AG04450 (cell line): ENCODE results near the gene MED7. TPM values are rescaled to one million over a fixed set of nuclear protein-coding genes. Genes with fewer than 3 reads are reported as not detected.

ENCODE experiments used
- CTCF ChIA-PET: fragments of 300-600, 350-600 bp; formaldehyde crosslinking; extraction: SDS; loops from one replicate; lab custom pipeline; 2022; ENCODE audit warnings: antibody characterized with exemption, inconsistent platforms; lab: Charles Lee
- POLR2A ChIA-PET: fragments of 350-600 bp; formaldehyde crosslinking; extraction: SDS; loops from one replicate; lab custom pipeline; 2021; ENCODE audit warnings: antibody characterized with exemption, inconsistent platforms; lab: Yijun Ruan, JAX
- DNase-seq: peaks from one replicate; pipeline ENCODE4 v3.0.0-alpha.2; 2011; ENCODE audit warnings: low read depth, low spot score
- H3K27ac ChIP-seq: one replicate; pipeline ENCODE4 v1.5.1; 2012; ENCODE audit warnings: low read depth, low read length, control low read depth
- H3K27me3 ChIP-seq: one replicate; pipeline ENCODE4 v1.6.0; 2012; ENCODE audit warnings: low read length; ENCODE audit not compliant: control insufficient read depth, insufficient read depth
- H3K4me3 ChIP-seq: 2 replicates; pipeline ENCODE4 v1.5.1; 2011; ENCODE audit warnings: mild to moderate bottlenecking, low read depth, low read length, control low read depth
- H3K9me3 ChIP-seq: 2 replicates; pipeline ENCODE4 v1.5.1; 2012; ENCODE audit warnings: low read length; ENCODE audit not compliant: control insufficient read depth, insufficient read depth
- CTCF ChIP-seq: IDR thresholded peaks from 2 replicates; pipeline ENCODE4 v1.5.1; 2011; ENCODE audit warnings: low read depth, low read length, control low read depth, inconsistent platforms
- polyA plus RNA-seq: library from polyadenylated mRNA; depleted of rRNA; stranded (reverse); fragments of >200 nt; gene quantifications from 2 replicates; pipeline ENCODE4 v1.2.3, GENCODE V29; 2011

The MED7 gene
- polyA plus RNA-seq, 1 experiment, result 16.4 TPM

- no peak for DNase-seq
- no peak overlapping the region for H3K27ac ChIP-seq
- TF ChIP-seq CTCF, result no peak
- H3K27me3 ChIP-seq, result peaks cover 2% of the 10 kb centered on the region
- no peak overlapping the region for H3K4me3 ChIP-seq
- no peaks in the 10 kb centered on the region for H3K9me3 ChIP-seq
- POLR2A ChIA-PET, result no interaction called here
- CTCF ChIA-PET, result interaction anchor here (1.4 to 2.2 kb wide), 2 partner anchors 14 to 580 kb away, joined by 3 to 7 read pairs; partner anchors contain the start of gene LSM11
Measured at GRCh38 chr5:157162919-157163510, 20.4 kb upstream of the MED7 start.

- ChIA-PET CTCF (interaction anchor here (1.4 to 2.2 kb wide), 2 partner anchors 13 to 582 kb away, joined by 3 to 7 read pairs; partner anchors contain the start of gene LSM11), POLR2A (no interaction called here)
- H3K9me3 ChIP-seq, result no peaks in the 10 kb centered on the region
- no peak for TF ChIP-seq CTCF
- H3K27ac ChIP-seq, result no peak overlapping the region
- peaks cover 2% of the 10 kb centered on the region for H3K27me3 ChIP-seq
- H3K4me3 ChIP-seq, result no peak overlapping the region
- DNase-seq, result no peak
Measured at GRCh38 chr5:157161996-157162395, 19.3 kb upstream of the MED7 start.

DNA sequence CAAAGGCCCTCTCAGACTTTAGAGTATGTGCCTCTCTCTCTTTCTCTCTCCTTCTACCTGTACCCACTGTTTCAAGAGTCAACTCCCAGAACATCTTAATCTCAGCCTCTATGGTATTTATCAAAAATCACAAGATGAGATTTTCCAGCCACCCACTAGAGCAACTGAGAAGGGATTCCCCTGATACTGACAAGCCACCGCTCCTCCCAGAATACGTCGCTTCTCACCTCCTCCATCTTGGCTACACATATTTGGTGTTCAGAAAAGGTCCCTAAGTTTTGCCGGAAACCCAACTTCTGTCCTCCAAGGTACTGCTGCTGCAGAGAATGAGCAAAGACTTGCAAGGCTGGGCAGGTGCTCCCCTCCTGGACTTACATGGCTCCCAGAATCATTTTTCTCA, 17.3 kb upstream of the MED7 start:
- POLR2A ChIA-PET, result no interaction called here
- DNase-seq, result no peak
- no peak overlapping the region for H3K4me3 ChIP-seq
- no peak overlapping the region for H3K27ac ChIP-seq
- no peak for TF ChIP-seq CTCF
- CTCF ChIA-PET, result no interaction called here
- H3K9me3 ChIP-seq, result no peaks in the 10 kb centered on the region
- H3K27me3 ChIP-seq, result no peaks in the 10 kb centered on the region

GRCh38 chr5:157159209-157159751, 16.6 kb upstream of the MED7 start:
- POLR2A ChIA-PET, result no interaction called here
- H3K4me3 ChIP-seq, result no peak overlapping the region

More at GRCh38 chr5:157159209-157159751, 16.6 kb upstream of the MED7 start:
- no peak for DNase-seq
- Histone ChIP-seq H3K9me3 (no peaks in the 10 kb centered on the region), H3K27ac (no peak overlapping the region), H3K27me3 (no peaks in the 10 kb centered on the region)
- TF ChIP-seq CTCF, result no peak
- CTCF ChIA-PET, result no interaction called here
